Fibroblast of pulmonary artery (primary cell): ENCODE data around the gene EIF5AL1.
"Not testable (repeated sequence)": the region's sequence is repeated elsewhere in the genome, so short reads cannot be mapped to it uniquely, and the experiment has no call there.

Experiments
- DNase-seq: peaks from one replicate; pipeline ENCODE4 v3.0.0-alpha.2; 2010; ENCODE audit warnings: low read depth
- H3K4me3 ChIP-seq: replicated peaks from 2 replicates; pipeline ENCODE4 v1.5.1; 2011; ENCODE audit warnings: low read depth, mild to moderate bottlenecking, control low read depth, low read length, moderate library complexity
- TF ChIP-seq, protein P1 (sequence below): IDR thresholded peaks from 2 replicates; pipeline ENCODE4 v1.5.1; 2011; ENCODE audit warnings: mild to moderate bottlenecking, control low read depth, low read length, inconsistent platforms; ENCODE audit errors: missing control alignments

Gene EIF5AL1

GRCh38 chr10:79511891-79512583 lies at the start of gene EIF5AL1:
TSS of gene EIF5AL1 (plus strand) at chr10:79512533. CDS start at chr10:79512650, 117 bp downstream.
- not testable (repeated sequence) for DNase-seq

GRCh38 chr10:79463578-79464496 lies 48.5 kb upstream of the EIF5AL1 start:
- no peak overlapping the region for H3K4me3 ChIP-seq
- TF ChIP-seq, protein P1, sequence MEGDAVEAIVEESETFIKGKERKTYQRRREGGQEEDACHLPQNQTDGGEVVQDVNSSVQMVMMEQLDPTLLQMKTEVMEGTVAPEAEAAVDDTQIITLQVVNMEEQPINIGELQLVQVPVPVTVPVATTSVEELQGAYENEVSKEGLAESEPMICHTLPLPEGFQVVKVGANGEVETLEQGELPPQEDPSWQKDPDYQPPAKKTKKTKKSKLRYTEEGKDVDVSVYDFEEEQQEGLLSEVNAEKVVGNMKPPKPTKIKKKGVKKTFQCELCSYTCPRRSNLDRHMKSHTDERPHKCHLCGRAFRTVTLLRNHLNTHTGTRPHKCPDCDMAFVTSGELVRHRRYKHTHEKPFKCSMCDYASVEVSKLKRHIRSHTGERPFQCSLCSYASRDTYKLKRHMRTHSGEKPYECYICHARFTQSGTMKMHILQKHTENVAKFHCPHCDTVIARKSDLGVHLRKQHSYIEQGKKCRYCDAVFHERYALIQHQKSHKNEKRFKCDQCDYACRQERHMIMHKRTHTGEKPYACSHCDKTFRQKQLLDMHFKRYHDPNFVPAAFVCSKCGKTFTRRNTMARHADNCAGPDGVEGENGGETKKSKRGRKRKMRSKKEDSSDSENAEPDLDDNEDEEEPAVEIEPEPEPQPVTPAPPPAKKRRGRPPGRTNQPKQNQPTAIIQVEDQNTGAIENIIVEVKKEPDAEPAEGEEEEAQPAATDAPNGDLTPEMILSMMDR: no peak
- DNase-seq: no peak

More at GRCh38 chr10:79511891-79512583, at the start of gene EIF5AL1:
- H3K4me3 ChIP-seq: not testable (repeated sequence)

DNA sequence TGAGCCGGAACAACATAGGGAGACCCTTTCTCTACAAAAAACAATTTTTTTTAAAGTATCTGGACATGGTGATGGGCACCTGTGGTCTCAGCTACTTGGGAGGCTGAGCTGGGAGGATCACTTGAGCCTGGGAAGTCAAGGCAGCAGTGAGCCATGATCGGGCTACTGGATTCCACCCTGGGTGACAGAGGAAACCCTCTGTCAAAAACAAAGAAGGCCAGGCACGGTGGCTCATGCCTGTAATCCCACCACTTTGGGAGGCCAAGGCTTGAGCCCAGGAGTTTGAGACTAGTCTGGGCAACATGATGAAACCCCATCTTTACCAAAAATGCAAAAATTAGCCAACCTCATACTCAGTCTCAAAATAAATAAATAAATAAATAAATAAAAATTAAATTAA lies 47.0 kb upstream of the EIF5AL1 start:
- no peak for DNase-seq
- TF ChIP-seq, protein P1: no peak
- H3K4me3 ChIP-seq: no peak overlapping the region

DNA sequence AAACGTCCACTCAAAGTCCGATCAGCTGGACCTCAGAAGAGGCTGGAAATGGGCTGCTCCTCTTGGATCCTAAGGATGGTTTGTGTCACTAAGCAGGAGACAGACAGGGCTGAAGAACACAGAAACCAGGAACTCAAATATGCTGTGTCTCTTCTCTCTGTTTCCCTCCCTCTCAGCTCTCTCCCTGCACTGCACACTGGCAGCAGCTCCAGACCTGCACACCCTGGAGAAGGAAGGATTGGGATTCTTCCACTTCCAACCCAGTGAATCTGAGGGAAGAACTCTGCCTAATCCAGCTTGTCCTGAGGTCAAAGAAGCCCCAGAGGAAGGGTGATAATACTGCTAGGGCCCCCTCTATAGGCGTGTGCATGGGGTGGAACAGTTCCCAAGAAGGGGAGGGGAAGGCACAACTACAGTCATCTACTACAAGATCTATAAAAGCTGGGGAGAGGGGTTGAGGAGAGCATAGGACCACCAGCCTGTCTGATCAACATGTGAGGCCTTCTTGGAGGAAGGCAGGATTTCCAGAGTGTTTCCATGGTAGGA lies 44.2 kb upstream of the EIF5AL1 start:
- TF ChIP-seq, protein P1: no peak
- no peak for DNase-seq
- no peak overlapping the region for H3K4me3 ChIP-seq

GRCh38 chr10:79468841-79469585 lies 43.3 kb upstream of the EIF5AL1 start:
- DNase-seq: no peak
- TF ChIP-seq, protein P1: no peak

GRCh38 chr10:79470096-79470495 lies 42.2 kb upstream of the EIF5AL1 start:
- TF ChIP-seq, protein P1: no peak
- no peak overlapping the region for H3K4me3 ChIP-seq
- DNase-seq: no peak

More at GRCh38 chr10:79468841-79469585, 43.3 kb upstream of the EIF5AL1 start:
- no peak overlapping the region for H3K4me3 ChIP-seq
